ENCODE measurements around the gene ARHGEF9.

- TF ChIP-seq POLR2A (IDR thresholded peaks at IDR 0.05): no peak
- TF ChIP-seq, protein P1, sequence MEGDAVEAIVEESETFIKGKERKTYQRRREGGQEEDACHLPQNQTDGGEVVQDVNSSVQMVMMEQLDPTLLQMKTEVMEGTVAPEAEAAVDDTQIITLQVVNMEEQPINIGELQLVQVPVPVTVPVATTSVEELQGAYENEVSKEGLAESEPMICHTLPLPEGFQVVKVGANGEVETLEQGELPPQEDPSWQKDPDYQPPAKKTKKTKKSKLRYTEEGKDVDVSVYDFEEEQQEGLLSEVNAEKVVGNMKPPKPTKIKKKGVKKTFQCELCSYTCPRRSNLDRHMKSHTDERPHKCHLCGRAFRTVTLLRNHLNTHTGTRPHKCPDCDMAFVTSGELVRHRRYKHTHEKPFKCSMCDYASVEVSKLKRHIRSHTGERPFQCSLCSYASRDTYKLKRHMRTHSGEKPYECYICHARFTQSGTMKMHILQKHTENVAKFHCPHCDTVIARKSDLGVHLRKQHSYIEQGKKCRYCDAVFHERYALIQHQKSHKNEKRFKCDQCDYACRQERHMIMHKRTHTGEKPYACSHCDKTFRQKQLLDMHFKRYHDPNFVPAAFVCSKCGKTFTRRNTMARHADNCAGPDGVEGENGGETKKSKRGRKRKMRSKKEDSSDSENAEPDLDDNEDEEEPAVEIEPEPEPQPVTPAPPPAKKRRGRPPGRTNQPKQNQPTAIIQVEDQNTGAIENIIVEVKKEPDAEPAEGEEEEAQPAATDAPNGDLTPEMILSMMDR (IDR thresholded peaks at IDR 0.05): no peak
Observed at GRCh38 chrX:63657821-63658220, 127.2 kb downstream of the ARHGEF9 start.
